Right cardiac atrium (tissue), 5 donors: ENCODE data around the gene PRIMA1. TPM values are rescaled to one million over a fixed set of nuclear protein-coding genes. Genes with fewer than 3 reads are reported as not detected.

Experiments used
- ATAC-seq, 2 donors: fragments of 200-7000 bp; cut with Tn5 transposase; one replicate each; pipeline versions ENCODE4 v1.8.0 to v1.9.1; 2020; ENCODE audit warnings: moderate library complexity in 2 of 2, mild to moderate bottlenecking in 1 of 2
- DNase-seq, 3 donors: peaks; one replicate each; pipeline ENCODE4 v3.0.0-alpha.2; 2020
- H3K27ac ChIP-seq: one replicate; pipeline ENCODE4 v1.5.1; 2013; ENCODE audit warnings: mild to moderate bottlenecking, low read length, control low read depth, moderate library complexity
- H3K27me3 ChIP-seq: one replicate; pipeline ENCODE4 v1.6.1; 2013; ENCODE audit not compliant: control insufficient read depth, insufficient read depth
- H3K4me1 ChIP-seq: one replicate; pipeline ENCODE4 v1.6.1; 2013; ENCODE audit warnings: low read length; ENCODE audit not compliant: control insufficient read depth, insufficient read depth
- H3K4me3 ChIP-seq: one replicate; pipeline ENCODE4 v1.5.1; 2013; ENCODE audit warnings: low read length, control low read depth
- H3K9me3 ChIP-seq: one replicate; pipeline ENCODE4 v1.6.1; 2013; ENCODE audit warnings: low read length; ENCODE audit not compliant: control insufficient read depth
- WGBS: extraction: QIAGEN DNeasy Blood & Tissue Kit; methylation state at CpG from one replicate; pipeline ENCODE4 v1.1.7; 2013; 5-methylcytosine and 5-hydroxymethylcytosine counted together
- intact Hi-C, 4 donors: fragments of 100-400 bp; cut with DNase I; formaldehyde crosslinking; loops; one replicate each; pipeline versions ENCODE4 v1.11.0 to v1.14.0; 2022 to 2023
- polyA plus RNA-seq: library from polyadenylated mRNA; stranded (reverse); fragments of 200-250 nt; gene quantifications from one replicate; pipeline ENCODE4 v1.2.3, GENCODE V29; 2013
- total RNA-seq, 4 donors: library from RNA; stranded (reverse); fragmentation: NEBNext Ultra II Directional; extraction: Animal tissue kit (Norgen Biotek cat#: 25700); gene quantifications; one replicate each; pipeline ENCODE4 v1.2.1, GENCODE V29; 2021
- donor health status: healthy with polysubstance abuse.
- donor health status: DM: no; HTN: yes; CAD: no.
- donor health status: DM: no; HTN: no; CAD: no.
- donor health status: DM: no; HTN: yes; CAD: no; lungs with severe emphysema.
- donor health status: DM: yes; HTN: yes; CAD: no.

The PRIMA1 gene
- total and polyA plus RNA-seq, 5 donors, result 5.9 to 11.7 (median 8.8) TPM

- intact Hi-C loops, result no loop called here
- Histone ChIP-seq H3K4me1 (no peaks in the 10 kb centered on the region), H3K27ac (no peak overlapping the region), H3K4me3 (no peak overlapping the region), H3K9me3 (no peaks in the 10 kb centered on the region), H3K27me3 (no peaks in the 10 kb centered on the region)
- WGBS, result 53% methylated on average over 7 of the region's 7 CpGs
- ATAC-seq (no peak), DNase-seq (no peak)
Observed at GRCh38 chr14:93731753-93732152, 56.5 kb downstream of the PRIMA1 start.

GRCh38 chr14:93729993-93730392 is 58.3 kb downstream of the PRIMA1 start:
- H3K9me3 ChIP-seq, result no peaks in the 10 kb centered on the region
- no peak for DNase-seq
- 81% methylated on average over 10 of the region's 10 CpGs for WGBS
- intact Hi-C loops, result no loop called here
- no peak for ATAC-seq
- H3K27me3 ChIP-seq, result no peaks in the 10 kb centered on the region
- no peak overlapping the region for H3K27ac ChIP-seq
- H3K4me1 ChIP-seq, result no peaks in the 10 kb centered on the region
- no peak overlapping the region for H3K4me3 ChIP-seq

GRCh38 chr14:93728651-93729016 is 59.7 kb downstream of the PRIMA1 start:
- Histone ChIP-seq H3K4me1 (no peaks in the 10 kb centered on the region), H3K27me3 (no peaks in the 10 kb centered on the region), H3K27ac (no peak overlapping the region), H3K4me3 (no peak overlapping the region), H3K9me3 (no peaks in the 10 kb centered on the region)
- intact Hi-C loops, result no loop called here
- no peak for ATAC-seq
- 88% methylated on average over 8 of the region's 8 CpGs for WGBS
- DNase-seq, result no peak

- intact Hi-C loops, result no loop called here
- H3K4me1 ChIP-seq, result no peaks in the 10 kb centered on the region
- H3K9me3 ChIP-seq, result no peaks in the 10 kb centered on the region
- no peak overlapping the region for H3K4me3 ChIP-seq
- DNase-seq (peak in 1 of 3 donors; percentile 45), ATAC-seq (no peak)
- WGBS, result 91% methylated on average over 19 of the region's 19 CpGs
- H3K27me3 ChIP-seq, result no peaks in the 10 kb centered on the region
- no peak overlapping the region for H3K27ac ChIP-seq
Observed at GRCh38 chr14:93727917-93728650, 60.2 kb downstream of the PRIMA1 start.

- no peak overlapping the region for H3K27ac ChIP-seq
- ATAC-seq (no peak), DNase-seq (peak in 1 of 3 donors; percentile 18)
- no peaks in the 10 kb centered on the region for H3K9me3 ChIP-seq
- no peak overlapping the region for H3K4me3 ChIP-seq
- WGBS, result 77% methylated on average over 23 of the region's 23 CpGs
- no peaks in the 10 kb centered on the region for H3K27me3 ChIP-seq
- no peaks in the 10 kb centered on the region for H3K4me1 ChIP-seq
- intact Hi-C loops, result no loop called here
Observed at GRCh38 chr14:93727039-93727740, 61.1 kb downstream of the PRIMA1 start.

GRCh38 chr14:93725993-93726392 is 62.3 kb downstream of the PRIMA1 start:
- intact Hi-C loops, result no loop called here

GRCh38 chr14:93725002-93725582 is 63.2 kb downstream of the PRIMA1 start:
- no peaks in the 10 kb centered on the region for H3K4me1 ChIP-seq
- DNase-seq, result no peak
- WGBS, result 79% methylated on average over 21 of the region's 21 CpGs
- intact Hi-C loops, result no loop called here
- no peak overlapping the region for H3K27ac ChIP-seq
- H3K9me3 ChIP-seq, result no peaks in the 10 kb centered on the region
- no peak for ATAC-seq
- H3K27me3 ChIP-seq, result no peaks in the 10 kb centered on the region
- no peak overlapping the region for H3K4me3 ChIP-seq

More at GRCh38 chr14:93725993-93726392, 62.3 kb downstream of the PRIMA1 start:
- no peak overlapping the region for H3K4me3 ChIP-seq
- WGBS, result 91% methylated on average over 9 of the region's 9 CpGs
- H3K4me1 ChIP-seq, result no peaks in the 10 kb centered on the region
- no peaks in the 10 kb centered on the region for H3K9me3 ChIP-seq
- H3K27me3 ChIP-seq, result no peaks in the 10 kb centered on the region
- no peak overlapping the region for H3K27ac ChIP-seq
- ATAC-seq (no peak), DNase-seq (peak in 1 of 3 donors; percentile 42)

GRCh38 chr14:93723001-93723400 is 65.3 kb downstream of the PRIMA1 start:
- ATAC-seq, result no peak
- WGBS, result 68% methylated on average over 4 of the region's 4 CpGs

GRCh38 chr14:93720981-93721483 is 67.3 kb downstream of the PRIMA1 start:
- intact Hi-C loops, result no loop called here
- H3K4me1 ChIP-seq, result no peaks in the 10 kb centered on the region
- ATAC-seq (peak in 1 of 2 donors; percentile 8), DNase-seq (no peak)
- WGBS, result 84% methylated on average over 13 of the region's 13 CpGs
- no peaks in the 10 kb centered on the region for H3K9me3 ChIP-seq
- no peaks in the 10 kb centered on the region for H3K27me3 ChIP-seq
- H3K27ac ChIP-seq, result no peak overlapping the region
- no peak overlapping the region for H3K4me3 ChIP-seq

More at GRCh38 chr14:93723001-93723400, 65.3 kb downstream of the PRIMA1 start:
- no peak for DNase-seq
- no peaks in the 10 kb centered on the region for H3K4me1 ChIP-seq
- no peak overlapping the region for H3K4me3 ChIP-seq
- H3K27me3 ChIP-seq, result no peaks in the 10 kb centered on the region
- no peak overlapping the region for H3K27ac ChIP-seq
- no peaks in the 10 kb centered on the region for H3K9me3 ChIP-seq
- intact Hi-C loops, result no loop called here

- Histone ChIP-seq H3K9me3 (no peaks in the 10 kb centered on the region), H3K4me3 (no peak overlapping the region), H3K27me3 (no peaks in the 10 kb centered on the region), H3K4me1 (no peaks in the 10 kb centered on the region), H3K27ac (no peak overlapping the region)
- 82% methylated on average over 12 of the region's 12 CpGs for WGBS
- ATAC-seq (no peak), DNase-seq (no peak)
- intact Hi-C loops, result no loop called here
Observed at GRCh38 chr14:93720076-93720815, 68.0 kb downstream of the PRIMA1 start.
